Measurements from ENCODE around the gene TMEM132A. TPM values are rescaled to one million over a fixed set of nuclear protein-coding genes. Genes with fewer than 3 reads are reported as not detected.

Gene TMEM132A
- total RNA-seq, 1 donor from 2014 or later: 6.1 TPM

- intact Hi-C loops (cut with DNase I): no loop called here
Observed at GRCh38 chr11:60890696-60891095, 33.6 kb upstream of the TMEM132A start.

DNA sequence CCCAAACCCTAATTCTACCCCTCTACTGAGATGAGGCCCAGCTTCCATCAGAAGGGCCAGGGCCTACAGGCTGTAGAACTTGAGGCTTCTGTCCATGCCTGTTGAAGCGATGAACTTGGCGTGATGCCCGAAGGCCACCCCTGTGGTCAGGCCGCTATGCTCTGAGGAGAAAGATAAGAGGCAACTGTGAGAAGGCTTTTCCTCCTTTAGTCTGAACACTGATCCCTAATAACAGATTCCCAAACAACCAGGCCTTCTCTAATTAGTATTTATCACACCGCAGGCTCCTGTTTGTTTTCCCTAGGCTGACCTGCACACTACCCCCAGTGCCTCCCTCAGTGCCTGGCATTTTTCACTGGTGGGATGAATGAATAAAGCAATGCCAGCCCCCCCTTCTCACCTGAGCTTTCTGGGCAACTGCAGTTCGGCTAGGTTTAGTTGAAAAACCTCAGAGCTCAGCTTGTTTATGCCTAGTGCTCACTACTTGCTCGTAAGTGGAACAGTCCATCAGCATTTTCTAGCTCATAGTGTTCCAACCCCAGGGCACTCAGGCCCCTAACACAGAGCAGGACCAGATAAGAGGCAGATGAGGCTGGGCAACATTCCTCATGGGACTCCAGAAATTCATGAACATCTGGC, 33.0 kb upstream of the TMEM132A start:
- no peak for DNase-seq (ENCODE audit: extremely low spot score in 2 of 2)
- H3K27ac ChIP-seq: no peak overlapping the region
- H3K4me1 ChIP-seq: no peaks in the 10 kb centered on the region
- TF ChIP-seq POLR2A (IDR thresholded peaks at IDR 0.05): no peak
- TF ChIP-seq POLR2AphosphoS5 (IDR thresholded peaks at IDR 0.05; ENCODE audit: insufficient read depth in 1 of 2, low read depth in 1 of 2): no peak
- TF ChIP-seq, protein P1, sequence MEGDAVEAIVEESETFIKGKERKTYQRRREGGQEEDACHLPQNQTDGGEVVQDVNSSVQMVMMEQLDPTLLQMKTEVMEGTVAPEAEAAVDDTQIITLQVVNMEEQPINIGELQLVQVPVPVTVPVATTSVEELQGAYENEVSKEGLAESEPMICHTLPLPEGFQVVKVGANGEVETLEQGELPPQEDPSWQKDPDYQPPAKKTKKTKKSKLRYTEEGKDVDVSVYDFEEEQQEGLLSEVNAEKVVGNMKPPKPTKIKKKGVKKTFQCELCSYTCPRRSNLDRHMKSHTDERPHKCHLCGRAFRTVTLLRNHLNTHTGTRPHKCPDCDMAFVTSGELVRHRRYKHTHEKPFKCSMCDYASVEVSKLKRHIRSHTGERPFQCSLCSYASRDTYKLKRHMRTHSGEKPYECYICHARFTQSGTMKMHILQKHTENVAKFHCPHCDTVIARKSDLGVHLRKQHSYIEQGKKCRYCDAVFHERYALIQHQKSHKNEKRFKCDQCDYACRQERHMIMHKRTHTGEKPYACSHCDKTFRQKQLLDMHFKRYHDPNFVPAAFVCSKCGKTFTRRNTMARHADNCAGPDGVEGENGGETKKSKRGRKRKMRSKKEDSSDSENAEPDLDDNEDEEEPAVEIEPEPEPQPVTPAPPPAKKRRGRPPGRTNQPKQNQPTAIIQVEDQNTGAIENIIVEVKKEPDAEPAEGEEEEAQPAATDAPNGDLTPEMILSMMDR (IDR thresholded peaks at IDR 0.05): no peak
- no peaks in the 10 kb centered on the region for H3K9me3 ChIP-seq
- no peaks in the 10 kb centered on the region for H3K27me3 ChIP-seq
- intact Hi-C loops (cut with DNase I): no loop called here
- no peak overlapping the region for H3K4me3 ChIP-seq
- peaks cover 0 to 39% of the 10 kb centered on the region in 2 donors for H3K36me3 ChIP-seq

More at GRCh38 chr11:60890696-60891095, 33.6 kb upstream of the TMEM132A start:
- no peak overlapping the region for H3K27ac ChIP-seq
- no peaks in the 10 kb centered on the region for H3K4me1 ChIP-seq
- no peak overlapping the region for H3K4me3 ChIP-seq
- no peak for DNase-seq (ENCODE audit: extremely low spot score in 2 of 2)
- peaks cover 0 to 34% of the 10 kb centered on the region in 2 donors for H3K36me3 ChIP-seq
- H3K27me3 ChIP-seq: no peaks in the 10 kb centered on the region
- no peak for TF ChIP-seq POLR2AphosphoS5 (IDR thresholded peaks at IDR 0.05; ENCODE audit: insufficient read depth in 1 of 2, low read depth in 1 of 2)
- no peaks in the 10 kb centered on the region for H3K9me3 ChIP-seq

- Histone ChIP-seq H3K9me3 (no peaks in the 10 kb centered on the region), H3K4me1 (no peaks in the 10 kb centered on the region), H3K27ac (no peak overlapping the region), H3K36me3 (peaks cover 5 to 81% of the 10 kb centered on the region in 2 donors), H3K27me3 (no peaks in the 10 kb centered on the region), H3K4me3 (no peak overlapping the region)
- TF ChIP-seq POLR2AphosphoS5 (IDR thresholded peaks at IDR 0.05; ENCODE audit: insufficient read depth in 1 of 2, low read depth in 1 of 2) (no peak), POLR2A (IDR thresholded peaks at IDR 0.05) (no peak)
- TF ChIP-seq, protein P1 (IDR thresholded peaks at IDR 0.05): no peak
- no peak for DNase-seq (ENCODE audit: extremely low spot score in 2 of 2)
- intact Hi-C loops (cut with DNase I): no loop called here
Observed at GRCh38 chr11:60895687-60896086, 28.6 kb upstream of the TMEM132A start.

- intact Hi-C loops (cut with DNase I): no loop called here
- TF ChIP-seq, protein P1 (IDR thresholded peaks at IDR 0.05): no peak
- TF ChIP-seq POLR2AphosphoS5 (IDR thresholded peaks at IDR 0.05; ENCODE audit: insufficient read depth in 1 of 2, low read depth in 1 of 2): no peak
- no peak for TF ChIP-seq POLR2A (IDR thresholded peaks at IDR 0.05)
- Histone ChIP-seq H3K36me3 (peaks cover 5 to 98% of the 10 kb centered on the region in 2 donors), H3K27me3 (no peaks in the 10 kb centered on the region), H3K4me1 (no peaks in the 10 kb centered on the region), H3K27ac (no peak overlapping the region), H3K4me3 (no peak overlapping the region), H3K9me3 (no peaks in the 10 kb centered on the region)
- DNase-seq (ENCODE audit: extremely low spot score in 2 of 2): no peak
Observed at GRCh38 chr11:60897496-60897895, 26.8 kb upstream of the TMEM132A start.

DNA sequence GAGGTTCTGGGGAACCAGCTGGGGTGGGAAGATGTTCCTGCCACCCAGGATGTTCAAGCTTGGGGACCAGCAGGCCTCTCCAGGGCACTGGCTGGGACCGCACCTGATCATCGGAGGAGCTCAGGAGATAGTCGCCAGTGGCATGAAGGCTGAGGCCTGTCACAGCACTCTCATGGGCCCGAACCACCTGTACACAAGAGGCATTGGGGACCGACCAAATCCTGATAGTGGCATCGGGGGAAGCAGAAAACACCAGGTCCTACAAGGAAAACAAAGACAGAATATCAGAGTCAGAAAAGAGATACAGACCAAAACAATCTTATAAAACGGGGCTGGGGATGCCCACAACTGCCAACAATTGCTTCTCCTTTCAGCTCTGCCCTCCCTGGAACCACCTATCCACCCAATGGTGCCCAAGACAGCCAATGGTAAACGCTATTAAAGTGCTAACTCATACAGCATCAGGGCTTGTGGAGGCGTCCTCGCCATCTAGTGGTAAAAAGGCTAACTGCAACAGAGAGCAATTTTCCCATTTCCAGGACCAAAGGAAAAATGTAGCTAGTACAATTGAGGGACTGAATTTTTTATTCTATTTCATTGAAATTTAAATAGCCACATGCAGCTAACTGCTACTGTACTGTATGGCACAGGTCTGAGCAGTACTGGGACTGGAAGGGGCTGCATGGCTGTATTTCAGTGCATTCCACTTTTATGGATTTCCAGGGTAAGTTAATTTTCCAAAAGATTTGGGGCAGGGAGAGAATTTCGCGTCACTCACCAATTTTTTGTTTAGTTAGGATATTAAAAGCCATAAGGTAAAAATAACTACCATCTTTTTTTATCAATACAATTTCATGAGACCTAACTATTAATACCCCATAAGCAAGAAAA, 25.0 kb upstream of the TMEM132A start:
- no peaks in the 10 kb centered on the region for H3K27me3 ChIP-seq
- H3K9me3 ChIP-seq: no peaks in the 10 kb centered on the region
- no peak for TF ChIP-seq POLR2AphosphoS5 (IDR thresholded peaks at IDR 0.05; ENCODE audit: insufficient read depth in 1 of 2, low read depth in 1 of 2)
- TF ChIP-seq, protein P1 (IDR thresholded peaks at IDR 0.05): peak; percentile 64 to 88 (median 84)
- TF ChIP-seq POLR2A (IDR thresholded peaks at IDR 0.05): no peak
- DNase-seq (ENCODE audit: extremely low spot score in 2 of 2): no peak
- peaks cover 5 to 91% of the 10 kb centered on the region in 2 donors for H3K36me3 ChIP-seq
- intact Hi-C loops (cut with DNase I): loop anchor here (2.0 kb wide), 1 partner anchor 66 kb away; no protein-coding TSS in a partner anchor
- peaks cover 11% of the 10 kb centered on the region for H3K4me1 ChIP-seq
- no peak overlapping the region for H3K27ac ChIP-seq
- H3K4me3 ChIP-seq: no peak overlapping the region

All from vagina (tissue), 2 donors.